Common myeloid progenitor, CD34-positive (primary cell): ENCODE measurements around the gene MYRIP.

ENCODE experiments used
- CTCF ChIA-PET: fragments of 350-600 bp; sonication (Branson Sonifier 250); formaldehyde crosslinking; loops from one replicate; lab custom pipeline; 2021; ENCODE audit warnings: antibody characterized with exemption; lab: Charles Lee
- POLR2A ChIA-PET: fragments of 350-600 bp; sonication (Branson Sonifier 250); formaldehyde crosslinking; loops from one replicate; lab custom pipeline; 2021; ENCODE audit warnings: antibody characterized with exemption; lab: Charles Lee
- DNase-seq, 3 donors: peaks; one replicate each; pipeline versions ENCODE4 v3.0.0 to v3.0.0-alpha.2; 2013
- H3K27ac ChIP-seq, 2 experiments: 1 replicate in 1 of 2; 2 replicates in 1 of 2; pipeline ENCODE4 v1.7.0; 2013; ENCODE audit warnings: inconsistent platforms in 2 of 2, low read length in 2 of 2, mild to moderate bottlenecking in 2 of 2, low read depth in 1 of 2, moderate library complexity in 1 of 2; ENCODE audit not compliant: severe bottlenecking in 2 of 2, insufficient read depth in 1 of 2, poor library complexity in 1 of 2
- H3K27me3 ChIP-seq, 5 experiments: replicated peaks in 2 of 5; 1 replicate in 3 of 5; 2 replicates in 2 of 5; pipeline versions ENCODE4 v1.6.1 to v1.7.0; 2013; ENCODE audit warnings: low read length in 4 of 5, mild to moderate bottlenecking in 2 of 5, moderate library complexity in 2 of 5, inconsistent platforms in 1 of 5; ENCODE audit not compliant: insufficient read depth in 5 of 5, control insufficient read depth in 4 of 5
- H3K36me3 ChIP-seq, 4 experiments: 1 replicate in 2 of 4; 2 replicates in 2 of 4; pipeline versions ENCODE4 v1.6.1 to v1.7.0; 2013; ENCODE audit warnings: low read length in 3 of 4, control low read depth in 1 of 4, mild to moderate bottlenecking in 1 of 4; ENCODE audit not compliant: control insufficient read depth in 4 of 4, insufficient read depth in 4 of 4
- H3K4me1 ChIP-seq, 4 experiments: 1 replicate in 3 of 4; 2 replicates in 1 of 4; pipeline versions ENCODE4 v1.6.1 to v1.7.1; 2013; ENCODE audit warnings: low read length in 3 of 4, mild to moderate bottlenecking in 3 of 4, control low read depth in 1 of 4, inconsistent platforms in 1 of 4, moderate library complexity in 1 of 4; ENCODE audit not compliant: control insufficient read depth in 4 of 4, insufficient read depth in 4 of 4; ENCODE audit errors: control extremely low read depth in 1 of 4
- H3K4me3 ChIP-seq, 7 experiments: 1 replicate in 4 of 7; 2 replicates in 3 of 7; pipeline versions ENCODE4 v1.5.1 to v1.7.0; 2013; ENCODE audit warnings: mild to moderate bottlenecking in 7 of 7, low read length in 6 of 7, moderate library complexity in 6 of 7, inconsistent platforms in 2 of 7, low read depth in 2 of 7, control low read depth in 1 of 7; ENCODE audit not compliant: insufficient read depth in 4 of 7, control insufficient read depth in 1 of 7; ENCODE audit errors: extremely low read depth in 1 of 7
- H3K9me3 ChIP-seq, 5 experiments: 1 replicate in 4 of 5; 2 replicates in 1 of 5; pipeline versions ENCODE4 v1.6.1 to v1.7.1; 2013; ENCODE audit warnings: low read length in 4 of 5, mild to moderate bottlenecking in 2 of 5, inconsistent platforms in 1 of 5, low read depth in 1 of 5, moderate library complexity in 1 of 5; ENCODE audit not compliant: control insufficient read depth in 4 of 5, insufficient read depth in 2 of 5; ENCODE audit errors: control extremely low read depth in 1 of 5
- WGBS: methylation state at CpG from one replicate; pipeline ENCODE4 v1.1.5; 2013; ENCODE audit not compliant: insufficient coverage; 5-methylcytosine and 5-hydroxymethylcytosine counted together

Gene MYRIP

GRCh38 chr3:39941931-39942330 is 132.5 kb downstream of the MYRIP start:
- ChIA-PET CTCF (no interaction called here), POLR2A (no interaction called here)
- no peaks in the 10 kb centered on the region for H3K27me3 ChIP-seq
- WGBS, result 93% methylated on average over 3 of the region's 5 CpGs
- H3K4me1 ChIP-seq, result no peaks in the 10 kb centered on the region
- H3K9me3 ChIP-seq, result no peaks in the 10 kb centered on the region
- H3K36me3 ChIP-seq, result no peaks in the 10 kb centered on the region
- no peak for DNase-seq
- H3K4me3 ChIP-seq, result no peak overlapping the region
- no peak overlapping the region for H3K27ac ChIP-seq

- CTCF ChIA-PET, result interaction anchor here (0.8 kb wide), 1 partner anchor 10 kb away, joined by 3 read pairs; no protein-coding TSS in a partner anchor
- WGBS, result 0% methylated on average over 2 of the region's 5 CpGs
- Histone ChIP-seq H3K4me1 (peaks cover 0 to 18% (median 9%) of the 10 kb centered on the region in 4 experiments), H3K27ac (no peak overlapping the region), H3K4me3 (peak overlapping the region in 2 of 7 experiments; percentile 23 to 24), H3K36me3 (no peaks in the 10 kb centered on the region), H3K27me3 (peaks cover 0 to 13% (median 6%) of the 10 kb centered on the region in 5 experiments), H3K9me3 (no peaks in the 10 kb centered on the region)
- DNase-seq, result peak; percentile 38 to 85 (median 69)
- POLR2A ChIA-PET, result no interaction called here
Measured at GRCh38 chr3:39960515-39961191, 151.2 kb downstream of the MYRIP start.

- Histone ChIP-seq H3K27ac (no peak overlapping the region), H3K4me1 (peaks cover 0 to 18% (median 9%) of the 10 kb centered on the region in 4 experiments), H3K27me3 (peaks cover 0 to 13% (median 6%) of the 10 kb centered on the region in 5 experiments), H3K4me3 (peak overlapping the region in 2 of 7 experiments; percentile 1 to 23), H3K36me3 (no peaks in the 10 kb centered on the region), H3K9me3 (no peaks in the 10 kb centered on the region)
- ChIA-PET CTCF (interaction anchor here (0.8 kb wide), 1 partner anchor 10 kb away, joined by 3 read pairs; no protein-coding TSS in a partner anchor), POLR2A (no interaction called here)
- 7% methylated on average over 3 of the region's 4 CpGs for WGBS
- DNase-seq, result peak; percentile 14 to 79 (median 48)
Measured at GRCh38 chr3:39961230-39961629, 151.8 kb downstream of the MYRIP start.

- H3K4me1 ChIP-seq, result peaks cover 0 to 18% (median 9%) of the 10 kb centered on the region in 4 experiments
- DNase-seq, result no peak
- no peaks in the 10 kb centered on the region for H3K36me3 ChIP-seq
- H3K4me3 ChIP-seq, result no peak overlapping the region
- H3K27ac ChIP-seq, result no peak overlapping the region
- H3K9me3 ChIP-seq, result no peaks in the 10 kb centered on the region
- CTCF ChIA-PET, result no interaction called here
- no CpG with 5 or more reads among the region's 1 CpG for WGBS
- POLR2A ChIA-PET, result no interaction called here
- peaks cover 0 to 13% (median 6%) of the 10 kb centered on the region in 5 experiments for H3K27me3 ChIP-seq
Measured at GRCh38 chr3:39962581-39962980, 153.2 kb downstream of the MYRIP start.

GRCh38 chr3:39965461-39965860 is 156.1 kb downstream of the MYRIP start:
- CTCF ChIA-PET, result no interaction called here
- Histone ChIP-seq H3K27me3 (peaks cover 0 to 11% (median 4%) of the 10 kb centered on the region in 5 experiments), H3K4me3 (no peak overlapping the region), H3K36me3 (no peaks in the 10 kb centered on the region), H3K9me3 (peaks cover 0 to 2% (median 0%) of the 10 kb centered on the region in 5 experiments), H3K4me1 (peaks cover 0 to 14% (median 8%) of the 10 kb centered on the region in 4 experiments), H3K27ac (no peak overlapping the region)
- no peak for DNase-seq
- POLR2A ChIA-PET, result no interaction called here

GRCh38 chr3:39965997-39966396 is 156.6 kb downstream of the MYRIP start:
- no peak for DNase-seq
- WGBS, result no CpG with 5 or more reads among the region's 2 CpGs
- Histone ChIP-seq H3K27me3 (peaks cover 0 to 11% (median 4%) of the 10 kb centered on the region in 5 experiments), H3K27ac (no peak overlapping the region), H3K36me3 (no peaks in the 10 kb centered on the region), H3K9me3 (peaks cover 0 to 2% (median 0%) of the 10 kb centered on the region in 5 experiments), H3K4me1 (peaks cover 0 to 9% (median 3%) of the 10 kb centered on the region in 4 experiments), H3K4me3 (no peak overlapping the region)
- ChIA-PET POLR2A (no interaction called here), CTCF (no interaction called here)

GRCh38 chr3:39970982-39971381 is 161.6 kb downstream of the MYRIP start:
- H3K4me1 ChIP-seq, result no peaks in the 10 kb centered on the region
- 100% methylated on average over 1 of the region's 2 CpGs for WGBS
- H3K9me3 ChIP-seq, result peaks cover 0 to 2% (median 0%) of the 10 kb centered on the region in 5 experiments
- CTCF ChIA-PET, result no interaction called here
- H3K27me3 ChIP-seq, result no peaks in the 10 kb centered on the region
- H3K4me3 ChIP-seq, result no peak overlapping the region
- H3K36me3 ChIP-seq, result no peaks in the 10 kb centered on the region
- POLR2A ChIA-PET, result no interaction called here
- H3K27ac ChIP-seq, result no peak overlapping the region
- peak in 1 of 3 donors; percentile 9 for DNase-seq
